HepG2 (cell line): Measurements from ENCODE around the gene SLC19A1. TPM values are rescaled to one million over a fixed set of nuclear protein-coding genes. Genes with fewer than 3 reads are reported as not detected.

Source experiments
- FOXC1 ChIP-seq: sonication (generic); formaldehyde crosslinking; IDR thresholded peaks from 2 replicates; pipeline ENCODE4 v1.8.0; 2022; ENCODE audit warnings: mild to moderate bottlenecking, missing genetic modification reagents, borderline replicate concordance
- HMG20A ChIP-seq: IDR thresholded peaks from 2 replicates; pipeline ENCODE4 v1.6.1; 2016; ENCODE audit warnings: borderline replicate concordance
- NFE2 ChIP-seq: sonication (generic); formaldehyde crosslinking; IDR thresholded peaks from 2 replicates; pipeline ENCODE4 v1.4.0; 2020; ENCODE audit warnings: missing genetic modification reagents
- NFE2L2 ChIP-seq: fragments of 150-350 bp; IDR thresholded peaks from 2 replicates; pipeline ENCODE4 v1.6.1; 2014; ENCODE audit warnings: low read length
- RARG ChIP-seq: sonication (generic); formaldehyde crosslinking; IDR thresholded peaks from 2 replicates; pipeline ENCODE4 v1.4.0; 2020; ENCODE audit warnings: low read depth, mild to moderate bottlenecking, missing genetic modification reagents
- RFX5 ChIP-seq: IDR thresholded peaks from 2 replicates; pipeline ENCODE4 v1.6.1; 2011; ENCODE audit warnings: low read depth, low read length, improper control_type of control experiment
- TMF1 ChIP-seq: sonication (generic); formaldehyde crosslinking; IDR thresholded peaks from 2 replicates; pipeline ENCODE4 v1.8.1; 2022; ENCODE audit warnings: low read depth, missing genetic modification reagents
- ZC3H4 ChIP-seq: sonication (generic); formaldehyde crosslinking; IDR thresholded peaks from 2 replicates; pipeline ENCODE4 v1.4.0; 2020; ENCODE audit warnings: missing genetic modification reagents, borderline replicate concordance
- ZNF660 ChIP-seq: sonication (generic); formaldehyde crosslinking; IDR thresholded peaks from 2 replicates; pipeline ENCODE4 v1.5.1; 2020; ENCODE audit warnings: mild to moderate bottlenecking, low read depth, missing genetic modification reagents, borderline replicate concordance
- ZNF670 ChIP-seq: sonication (generic); formaldehyde crosslinking; IDR thresholded peaks from 2 replicates; pipeline ENCODE4 v1.8.0; 2022; ENCODE audit warnings: mild to moderate bottlenecking, missing genetic modification reagents, borderline replicate concordance
- polyA plus RNA-seq, 8 experiments: library from polyadenylated mRNA; depleted of rRNA in 3 of 8; stranded (reverse) in 7 of 8; unstranded in 1 of 8; fragments of >200 nt; fragmentation: Illumina TruSeq in 4 of 8; extraction: Trizol in 4 of 8; gene quantifications; 2 replicates each; pipeline versions ENCODE4 v1.2.1 to v1.2.3, GENCODE V29; 2011 to 2016; ENCODE audit warnings: low read depth in 4 of 8, missing spikeins in 1 of 8, mixed read lengths in 1 of 8; ENCODE audit not compliant: insufficient read depth in 1 of 8
- total RNA-seq, 5 experiments: library from RNA; depleted of rRNA; stranded (reverse); fragments of >200 nt; fragmentation: Illumina TruSeq; extraction: Trizol; gene quantifications; 2 replicates each; pipeline ENCODE4 v1.2.3, GENCODE V29; 2016; ENCODE audit warnings: low read depth in 1 of 5
- TF ChIP-seq, protein P1 (sequence below): sonication (generic); formaldehyde crosslinking; IDR thresholded peaks from 2 replicates; pipeline ENCODE4 v1.5.0; 2020; ENCODE audit warnings: missing genetic modification reagents
- TF ChIP-seq, protein P2 (sequence below): sonication (generic); formaldehyde crosslinking; IDR thresholded peaks from 2 replicates; pipeline ENCODE4 v1.4.0; 2020; ENCODE audit warnings: mild to moderate bottlenecking, missing genetic modification reagents
- TF ChIP-seq, protein P3 (sequence below): sonication (generic); formaldehyde crosslinking; IDR thresholded peaks from 2 replicates; pipeline ENCODE4 v1.5.1; 2020; ENCODE audit warnings: missing genetic modification reagents, mild to moderate bottlenecking, borderline replicate concordance
- TF ChIP-seq, protein P4 (sequence below): sonication (generic); formaldehyde crosslinking; IDR thresholded peaks from 2 replicates; pipeline ENCODE4 v1.5.0; 2020; ENCODE audit warnings: missing genetic modification reagents, mild to moderate bottlenecking, borderline replicate concordance
- TF ChIP-seq, protein P5 (sequence below): sonication (generic); formaldehyde crosslinking; IDR thresholded peaks from 2 replicates; pipeline ENCODE4 v1.8.0; 2022; ENCODE audit warnings: low read depth, missing genetic modification reagents

Gene SLC19A1
- total and polyA plus RNA-seq, 2 of the 13 experiments (the other 11 are each of a cell fraction or from before 2014, with no cell fraction given), result 21.8 to 23.0 TPM

DNA sequence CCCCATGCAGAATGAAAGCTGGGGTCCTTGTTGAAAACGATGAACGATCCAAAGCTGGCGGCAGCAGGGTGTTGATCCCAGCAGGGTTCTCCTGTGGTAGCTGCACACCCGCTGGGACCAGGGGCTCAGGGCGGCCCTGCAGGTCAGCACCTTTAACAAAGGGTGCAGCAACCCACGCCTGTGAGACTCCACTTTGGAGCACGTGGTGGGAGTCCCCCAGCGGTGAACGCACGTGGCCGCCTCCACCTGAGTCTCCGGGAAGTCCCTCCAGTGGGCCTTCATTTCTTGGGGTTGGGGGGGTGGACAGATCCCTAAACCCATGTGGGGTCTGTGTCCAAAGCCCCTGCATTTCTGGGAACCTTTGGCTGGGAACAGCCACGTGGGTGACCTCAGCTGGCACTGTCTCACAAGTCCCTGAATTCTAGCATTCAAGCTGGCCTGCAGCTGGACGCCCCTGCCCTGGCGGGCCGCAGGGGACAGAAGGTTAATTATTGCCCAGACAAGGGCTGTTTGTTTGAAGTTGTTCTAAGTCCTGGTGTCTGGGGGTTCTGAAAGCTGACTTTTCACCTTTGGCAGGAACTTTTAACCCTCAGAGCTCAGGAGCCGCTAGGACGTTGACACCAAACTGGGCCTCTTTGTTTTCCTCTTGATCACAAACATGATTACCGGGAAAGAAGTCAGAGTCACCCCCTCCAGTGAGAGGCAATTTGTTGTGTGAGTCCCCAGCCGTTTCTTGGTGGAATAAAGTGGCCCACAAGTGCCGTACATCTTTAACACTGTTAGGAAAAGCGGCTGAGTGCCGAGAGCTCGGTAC is 72.8 kb downstream of the SLC19A1 start (continued):
- TF ChIP-seq, protein P1, sequence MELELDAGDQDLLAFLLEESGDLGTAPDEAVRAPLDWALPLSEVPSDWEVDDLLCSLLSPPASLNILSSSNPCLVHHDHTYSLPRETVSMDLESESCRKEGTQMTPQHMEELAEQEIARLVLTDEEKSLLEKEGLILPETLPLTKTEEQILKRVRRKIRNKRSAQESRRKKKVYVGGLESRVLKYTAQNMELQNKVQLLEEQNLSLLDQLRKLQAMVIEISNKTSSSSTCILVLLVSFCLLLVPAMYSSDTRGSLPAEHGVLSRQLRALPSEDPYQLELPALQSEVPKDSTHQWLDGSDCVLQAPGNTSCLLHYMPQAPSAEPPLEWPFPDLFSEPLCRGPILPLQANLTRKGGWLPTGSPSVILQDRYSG (CRISPR knock-in tag), result 0 out of 2 replicates have a peak, but pooled peaks have one; percentile 31
- TF ChIP-seq, protein P2, sequence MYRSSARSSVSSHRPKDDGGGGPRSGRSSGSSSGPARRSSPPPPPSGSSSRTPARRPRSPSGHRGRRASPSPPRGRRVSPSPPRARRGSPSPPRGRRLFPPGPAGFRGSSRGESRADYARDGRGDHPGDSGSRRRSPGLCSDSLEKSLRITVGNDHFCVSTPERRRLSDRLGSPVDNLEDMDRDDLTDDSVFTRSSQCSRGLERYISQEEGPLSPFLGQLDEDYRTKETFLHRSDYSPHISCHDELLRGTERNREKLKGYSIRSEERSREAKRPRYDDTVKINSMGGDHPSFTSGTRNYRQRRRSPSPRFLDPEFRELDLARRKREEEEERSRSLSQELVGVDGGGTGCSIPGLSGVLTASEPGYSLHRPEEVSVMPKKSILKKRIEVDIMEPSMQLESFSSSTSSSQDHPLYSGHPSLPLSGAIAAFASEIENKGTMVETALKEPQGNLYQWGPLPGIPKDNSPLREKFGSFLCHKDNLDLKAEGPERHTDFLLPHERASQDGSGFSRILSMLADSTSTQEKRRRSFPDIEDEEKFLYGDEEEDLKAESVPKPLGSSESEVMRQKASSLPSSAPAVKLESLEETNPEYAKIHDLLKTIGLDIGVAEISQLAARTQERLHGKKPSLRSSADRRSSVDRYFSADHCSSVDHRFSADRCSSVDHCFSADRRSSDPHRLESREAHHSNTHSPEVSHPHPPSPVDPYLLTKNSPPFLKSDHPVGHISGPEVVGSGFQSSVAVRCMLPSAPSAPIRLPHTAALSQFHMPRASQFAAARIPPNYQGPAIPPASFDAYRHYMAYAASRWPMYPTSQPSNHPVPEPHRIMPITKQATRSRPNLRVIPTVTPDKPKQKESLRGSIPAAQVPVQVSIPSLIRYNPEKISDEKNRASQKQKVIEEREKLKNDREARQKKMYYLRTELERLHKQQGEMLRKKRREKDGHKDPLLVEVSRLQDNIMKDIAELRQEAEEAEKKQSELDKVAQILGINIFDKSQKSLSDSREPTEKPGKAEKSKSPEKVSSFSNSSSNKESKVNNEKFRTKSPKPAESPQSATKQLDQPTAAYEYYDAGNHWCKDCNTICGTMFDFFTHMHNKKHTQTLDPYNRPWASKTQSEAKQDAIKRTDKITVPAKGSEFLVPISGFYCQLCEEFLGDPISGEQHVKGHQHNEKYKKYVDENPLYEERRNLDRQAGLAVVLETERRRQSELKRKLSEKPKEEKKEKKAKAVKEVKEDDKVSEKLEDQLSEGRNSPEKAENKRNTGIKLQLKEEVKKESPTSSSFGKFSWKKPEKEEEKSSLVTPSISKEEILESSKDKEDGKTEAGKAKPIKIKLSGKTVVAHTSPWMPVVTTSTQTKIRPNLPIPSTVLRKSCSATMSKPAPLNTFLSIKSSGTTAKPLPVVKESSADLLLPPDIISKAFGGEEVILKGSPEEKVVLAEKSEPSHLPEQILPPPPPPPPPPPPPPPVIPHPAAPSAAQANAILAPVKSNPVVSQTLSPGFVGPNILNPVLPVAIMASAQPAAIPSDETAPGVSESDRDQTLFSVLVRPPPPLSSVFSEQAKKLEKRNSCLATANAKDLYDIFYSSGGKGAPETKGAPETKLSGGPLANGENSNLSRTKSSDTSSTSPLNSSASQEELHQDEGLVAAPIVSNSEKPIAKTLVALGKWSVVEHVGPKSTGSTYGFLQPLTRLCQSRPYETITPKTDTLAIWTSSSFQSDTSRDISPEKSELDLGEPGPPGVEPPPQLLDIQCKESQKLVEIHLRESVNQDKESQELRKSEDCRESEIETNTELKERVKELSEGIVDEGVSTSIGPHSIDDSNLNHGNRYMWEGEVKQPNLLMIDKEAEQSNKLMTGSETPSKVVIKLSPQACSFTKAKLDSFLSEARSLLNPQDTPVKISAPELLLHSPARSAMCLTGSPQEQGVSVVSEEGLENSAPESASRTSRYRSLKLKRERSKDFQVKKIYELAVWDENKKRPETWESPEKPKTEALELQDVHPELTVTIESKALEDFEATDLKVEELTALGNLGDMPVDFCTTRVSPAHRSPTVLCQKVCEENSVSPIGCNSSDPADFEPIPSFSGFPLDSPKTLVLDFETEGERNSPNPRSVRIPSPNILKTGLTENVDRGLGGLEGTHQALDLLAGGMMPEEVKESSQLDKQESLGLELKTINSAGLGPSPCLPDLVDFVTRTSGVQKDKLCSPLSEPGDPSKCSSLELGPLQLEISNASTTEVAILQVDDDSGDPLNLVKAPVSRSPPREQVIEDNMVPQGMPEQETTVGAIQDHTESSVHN (CRISPR knock-in tag), result peak; percentile 38; the same call in 1 of the 2 replicates
- TF ChIP-seq HMG20A (peak; percentile 83; the same call in 1 of the 2 replicates), NFE2L2 (no peak), ZNF660 (CRISPR knock-in tag) (no peak), ZC3H4 (no peak), ZNF670 (CRISPR knock-in tag) (peak; percentile 91; the same call in 1 of the 2 replicates), RARG (CRISPR knock-in tag) (no peak), TMF1 (CRISPR knock-in tag) (peak; percentile 80; the same call in 1 of the 2 replicates), NFE2 (no peak), RFX5 (0 out of 2 replicates have a peak, but pooled peaks have one; percentile 34), FOXC1 (peak; percentile 69; the same call in 1 of the 2 replicates)
- TF ChIP-seq, protein P3, sequence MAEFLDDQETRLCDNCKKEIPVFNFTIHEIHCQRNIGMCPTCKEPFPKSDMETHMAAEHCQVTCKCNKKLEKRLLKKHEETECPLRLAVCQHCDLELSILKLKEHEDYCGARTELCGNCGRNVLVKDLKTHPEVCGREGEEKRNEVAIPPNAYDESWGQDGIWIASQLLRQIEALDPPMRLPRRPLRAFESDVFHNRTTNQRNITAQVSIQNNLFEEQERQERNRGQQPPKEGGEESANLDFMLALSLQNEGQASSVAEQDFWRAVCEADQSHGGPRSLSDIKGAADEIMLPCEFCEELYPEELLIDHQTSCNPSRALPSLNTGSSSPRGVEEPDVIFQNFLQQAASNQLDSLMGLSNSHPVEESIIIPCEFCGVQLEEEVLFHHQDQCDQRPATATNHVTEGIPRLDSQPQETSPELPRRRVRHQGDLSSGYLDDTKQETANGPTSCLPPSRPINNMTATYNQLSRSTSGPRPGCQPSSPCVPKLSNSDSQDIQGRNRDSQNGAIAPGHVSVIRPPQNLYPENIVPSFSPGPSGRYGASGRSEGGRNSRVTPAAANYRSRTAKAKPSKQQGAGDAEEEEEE (CRISPR knock-in tag), result no peak
- TF ChIP-seq, protein P4, sequence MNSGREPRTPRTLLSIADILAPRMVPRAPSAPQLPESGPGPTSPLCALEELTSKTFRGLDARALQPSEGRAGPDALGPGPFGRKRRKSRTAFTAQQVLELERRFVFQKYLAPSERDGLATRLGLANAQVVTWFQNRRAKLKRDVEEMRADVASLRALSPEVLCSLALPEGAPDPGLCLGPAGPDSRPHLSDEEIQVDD (CRISPR knock-in tag), result no peak
- TF ChIP-seq, protein P5, sequence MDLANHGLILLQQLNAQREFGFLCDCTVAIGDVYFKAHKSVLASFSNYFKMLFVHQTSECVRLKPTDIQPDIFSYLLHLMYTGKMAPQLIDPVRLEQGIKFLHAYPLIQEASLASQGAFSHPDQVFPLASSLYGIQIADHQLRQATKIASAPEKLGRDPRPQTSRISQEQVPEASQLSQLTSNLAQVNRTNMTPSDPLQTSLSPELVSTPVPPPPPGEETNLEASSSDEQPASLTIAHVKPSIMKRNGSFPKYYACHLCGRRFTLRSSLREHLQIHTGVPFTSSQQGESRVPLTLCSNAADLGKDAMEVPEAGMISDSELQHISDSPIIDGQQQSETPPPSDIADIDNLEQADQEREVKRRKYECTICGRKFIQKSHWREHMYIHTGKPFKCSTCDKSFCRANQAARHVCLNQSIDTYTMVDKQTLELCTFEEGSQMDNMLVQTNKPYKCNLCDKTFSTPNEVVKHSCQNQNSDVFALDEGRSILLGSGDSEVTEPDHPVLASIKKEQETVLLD, result peak; percentile 36; the same call in 1 of the 2 replicates
